ENCODE data around the gene SMARCAL1.
"Not testable (repeated sequence)": the region's sequence is repeated elsewhere in the genome, so short reads cannot be mapped to it uniquely, and the experiment has no call there.

SMARCAL1 gene

GRCh38 chr2:216499641-216500218 lies 87.4 kb downstream of the SMARCAL1 start:
- FAIRE-seq (no peak), DNase-seq (ENCODE audit: low spot score) (no peak)

GRCh38 chr2:216500572-216500971 lies 88.3 kb downstream of the SMARCAL1 start:
- DNase-seq (ENCODE audit: low spot score), result no peak
- no peak for FAIRE-seq

GRCh38 chr2:216501854-216502253 lies 89.6 kb downstream of the SMARCAL1 start:
- DNase-seq (ENCODE audit: low spot score) (no peak), FAIRE-seq (no peak)

- DNase-seq (ENCODE audit: low spot score), result no peak
- no peak for FAIRE-seq
These were observed 90.3 kb downstream of the SMARCAL1 start for GRCh38 chr2:216502381-216503158.

- no peak for DNase-seq (ENCODE audit: low spot score)
- no peak for FAIRE-seq
These were observed 90.9 kb downstream of the SMARCAL1 start for GRCh38 chr2:216503159-216503629.

GRCh38 chr2:216503697-216504375 lies 91.6 kb downstream of the SMARCAL1 start:
- DNase-seq (ENCODE audit: low spot score), result no peak

GRCh38 chr2:216504376-216504762 lies 92.1 kb downstream of the SMARCAL1 start:
- FAIRE-seq (no peak), DNase-seq (ENCODE audit: low spot score) (no peak)

More at GRCh38 chr2:216503697-216504375, 91.6 kb downstream of the SMARCAL1 start:
- FAIRE-seq, result no peak

GRCh38 chr2:216505133-216506106 lies 93.1 kb downstream of the SMARCAL1 start:
- FAIRE-seq (no peak), DNase-seq (ENCODE audit: low spot score) (no peak)

GRCh38 chr2:216507220-216508160 lies 95.2 kb downstream of the SMARCAL1 start:
- no peak for FAIRE-seq
- DNase-seq (ENCODE audit: low spot score), result no peak

- DNase-seq (ENCODE audit: low spot score) (no peak), FAIRE-seq (no peak)
These were observed 95.9 kb downstream of the SMARCAL1 start for GRCh38 chr2:216508229-216508628.

GRCh38 chr2:216516730-216517350 lies 104.6 kb downstream of the SMARCAL1 start:
- peak; percentile 38 for DNase-seq (ENCODE audit: low spot score)
- no peak for FAIRE-seq

- no peak for DNase-seq (ENCODE audit: low spot score)
- FAIRE-seq, result no peak
These were observed 105.4 kb downstream of the SMARCAL1 start for GRCh38 chr2:216517447-216518225.

- FAIRE-seq, result not testable (repeated sequence)
These were observed 106.4 kb downstream of the SMARCAL1 start for GRCh38 chr2:216518566-216519119.

GRCh38 chr2:216519154-216519762 lies 107.0 kb downstream of the SMARCAL1 start:
- FAIRE-seq (no peak), DNase-seq (ENCODE audit: low spot score) (peak; percentile 54)

More at GRCh38 chr2:216518566-216519119, 106.4 kb downstream of the SMARCAL1 start:
- not testable (repeated sequence) for DNase-seq (ENCODE audit: low spot score)

GRCh38 chr2:216520112-216520511 lies 107.8 kb downstream of the SMARCAL1 start:
- FAIRE-seq (no peak), DNase-seq (ENCODE audit: low spot score) (no peak)

- FAIRE-seq (no peak), DNase-seq (ENCODE audit: low spot score) (no peak)
These were observed 110.7 kb downstream of the SMARCAL1 start for GRCh38 chr2:216522892-216523502.

- no peak for FAIRE-seq
- no peak for DNase-seq (ENCODE audit: low spot score)
These were observed 113.7 kb downstream of the SMARCAL1 start for GRCh38 chr2:216525972-216526371.

Measured in urothelium cell line (cell line).